ENCODE data around the gene PPP1R7. TPM values are rescaled to one million over a fixed set of nuclear protein-coding genes. Genes with fewer than 3 reads are reported as not detected.

Gene PPP1R7
- total and polyA plus RNA-seq, 2 of the 4 experiments (the other 2 are of a cell fraction), result 60.8 to 70.0 TPM

DNA sequence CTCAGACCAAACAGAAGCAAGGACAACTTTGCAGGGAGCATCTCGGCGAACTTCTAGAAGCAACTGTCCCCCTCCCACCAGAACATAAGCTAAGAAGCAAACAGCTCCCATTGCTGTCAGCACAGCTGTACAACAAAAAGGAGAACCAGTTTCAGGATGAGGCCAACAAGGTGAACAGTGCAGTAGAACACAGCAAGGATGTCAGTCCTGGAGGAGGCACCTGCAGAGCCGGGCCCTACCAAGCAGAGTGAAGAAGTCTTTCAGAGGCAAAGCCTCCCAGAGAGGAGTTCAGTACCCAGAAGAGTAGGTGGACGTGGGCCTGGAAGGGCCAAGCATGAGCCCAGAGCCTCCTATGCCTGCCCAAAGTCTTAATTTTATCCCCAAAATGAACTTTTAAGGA, 2.0 kb upstream of the PPP1R7 start:
- no peak overlapping the region for H4K91ac ChIP-seq (ENCODE audit: insufficient read depth, low read depth, low read length)
- H3K9me1 ChIP-seq (ENCODE audit: insufficient read depth, low read length), result peaks cover 13% of the 10 kb centered on the region
- WGBS, 2 experiments (ENCODE audit: extremely low coverage in 2 of 2, insufficient read length in 1 of 2), result 100% methylated on average over 1 of the region's 4 CpGs; no CpG with 5 or more reads in 1 of the 2 experiments
- peaks cover 14% of the 10 kb centered on the region for H4K20me1 ChIP-seq (ENCODE audit: insufficient read depth, low read length)
- no peak overlapping the region for H4K5ac ChIP-seq (ENCODE audit: low read depth, low read length)
- H2BK15ac ChIP-seq (ENCODE audit: low read depth, low read length), result no peak overlapping the region
- in situ Hi-C loops (cut with MboI; ENCODE audit: low sequenced_read_pairs), result no loop called here
- H3K27ac ChIP-seq (ENCODE audit: insufficient read depth, low read length), result no peak overlapping the region
- H3K4me1 ChIP-seq (ENCODE audit: control insufficient read depth, insufficient read depth, low read length), result peaks cover 7% of the 10 kb centered on the region; the same call in 1 of the 2 replicates
- TF ChIP-seq, protein P1, sequence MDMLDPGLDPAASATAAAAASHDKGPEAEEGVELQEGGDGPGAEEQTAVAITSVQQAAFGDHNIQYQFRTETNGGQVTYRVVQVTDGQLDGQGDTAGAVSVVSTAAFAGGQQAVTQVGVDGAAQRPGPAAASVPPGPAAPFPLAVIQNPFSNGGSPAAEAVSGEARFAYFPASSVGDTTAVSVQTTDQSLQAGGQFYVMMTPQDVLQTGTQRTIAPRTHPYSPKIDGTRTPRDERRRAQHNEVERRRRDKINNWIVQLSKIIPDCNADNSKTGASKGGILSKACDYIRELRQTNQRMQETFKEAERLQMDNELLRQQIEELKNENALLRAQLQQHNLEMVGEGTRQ (IDR thresholded peaks at IDR 0.05; ENCODE audit: low read depth, low read length), result no peak
- TF ChIP-seq RFX5 (IDR thresholded peaks at IDR 0.05; ENCODE audit: low read depth, low read length), result no peak
- TF ChIP-seq NFE2L2 (IDR thresholded peaks at IDR 0.05; ENCODE audit: low read depth, low read length), result no peak
- no peak for TF ChIP-seq SMC3 (IDR thresholded peaks at IDR 0.05; ENCODE audit: low read depth, low read length)
- TF ChIP-seq, protein P2, sequence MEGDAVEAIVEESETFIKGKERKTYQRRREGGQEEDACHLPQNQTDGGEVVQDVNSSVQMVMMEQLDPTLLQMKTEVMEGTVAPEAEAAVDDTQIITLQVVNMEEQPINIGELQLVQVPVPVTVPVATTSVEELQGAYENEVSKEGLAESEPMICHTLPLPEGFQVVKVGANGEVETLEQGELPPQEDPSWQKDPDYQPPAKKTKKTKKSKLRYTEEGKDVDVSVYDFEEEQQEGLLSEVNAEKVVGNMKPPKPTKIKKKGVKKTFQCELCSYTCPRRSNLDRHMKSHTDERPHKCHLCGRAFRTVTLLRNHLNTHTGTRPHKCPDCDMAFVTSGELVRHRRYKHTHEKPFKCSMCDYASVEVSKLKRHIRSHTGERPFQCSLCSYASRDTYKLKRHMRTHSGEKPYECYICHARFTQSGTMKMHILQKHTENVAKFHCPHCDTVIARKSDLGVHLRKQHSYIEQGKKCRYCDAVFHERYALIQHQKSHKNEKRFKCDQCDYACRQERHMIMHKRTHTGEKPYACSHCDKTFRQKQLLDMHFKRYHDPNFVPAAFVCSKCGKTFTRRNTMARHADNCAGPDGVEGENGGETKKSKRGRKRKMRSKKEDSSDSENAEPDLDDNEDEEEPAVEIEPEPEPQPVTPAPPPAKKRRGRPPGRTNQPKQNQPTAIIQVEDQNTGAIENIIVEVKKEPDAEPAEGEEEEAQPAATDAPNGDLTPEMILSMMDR (conservative IDR thresholded peaks at IDR 0.05; ENCODE audit: low read depth, low read length), result no peak
- TF ChIP-seq, protein P3, sequence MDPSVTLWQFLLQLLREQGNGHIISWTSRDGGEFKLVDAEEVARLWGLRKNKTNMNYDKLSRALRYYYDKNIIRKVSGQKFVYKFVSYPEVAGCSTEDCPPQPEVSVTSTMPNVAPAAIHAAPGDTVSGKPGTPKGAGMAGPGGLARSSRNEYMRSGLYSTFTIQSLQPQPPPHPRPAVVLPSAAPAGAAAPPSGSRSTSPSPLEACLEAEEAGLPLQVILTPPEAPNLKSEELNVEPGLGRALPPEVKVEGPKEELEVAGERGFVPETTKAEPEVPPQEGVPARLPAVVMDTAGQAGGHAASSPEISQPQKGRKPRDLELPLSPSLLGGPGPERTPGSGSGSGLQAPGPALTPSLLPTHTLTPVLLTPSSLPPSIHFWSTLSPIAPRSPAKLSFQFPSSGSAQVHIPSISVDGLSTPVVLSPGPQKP (IDR thresholded peaks at IDR 0.05; ENCODE audit: borderline replicate concordance, low read depth, low read length), result no peak
- no peak for TF ChIP-seq BHLHE40 (IDR thresholded peaks at IDR 0.05; ENCODE audit: low read depth, low read length)
- TF ChIP-seq MAFK (IDR thresholded peaks at IDR 0.05; ENCODE audit: low read depth, low read length), result no peak
- no peak for TF ChIP-seq CHD1 (IDR thresholded peaks at IDR 0.05; ENCODE audit: low read depth, low read length)
- no peak for TF ChIP-seq CEBPB (IDR thresholded peaks at IDR 0.05; ENCODE audit: low read depth, low read length)
- TF ChIP-seq MAZ (IDR thresholded peaks at IDR 0.05; ENCODE audit: borderline replicate concordance, low read depth, low read length), result no peak
- no peak for TF ChIP-seq POLR2A (IDR thresholded peaks at IDR 0.05; ENCODE audit: low read depth, low read length)
- TF ChIP-seq RCOR1 (IDR thresholded peaks at IDR 0.05; ENCODE audit: insufficient replicate concordance, low read length), result no peak
- no peak for TF ChIP-seq MXI1 (IDR thresholded peaks at IDR 0.05; ENCODE audit: borderline replicate concordance, low read depth, low read length)
- no peak for TF ChIP-seq RAD21 (IDR thresholded peaks at IDR 0.05; ENCODE audit: low read length)
- no peak for TF ChIP-seq FOS (IDR thresholded peaks at IDR 0.05; ENCODE audit: low read depth, low read length)
- ChIA-PET POLR2A (ENCODE audit: unreplicated experiment) (no interaction called here), CTCF (no interaction called here)
- H2BK20ac ChIP-seq (ENCODE audit: low read depth, low read length), result no peak overlapping the region
- no peak overlapping the region for H2AK5ac ChIP-seq (ENCODE audit: low read depth, low read length)
- H3K79me1 ChIP-seq (ENCODE audit: low read depth in 1 of 2, low read length in 2 of 2), result peaks cover 18 to 36% of the 10 kb centered on the region in 2 experiments
- no peak overlapping the region for H2BK120ac ChIP-seq (ENCODE audit: low read depth, low read length)
- DNase-seq, result no peak
- no peak overlapping the region for H2AK9ac ChIP-seq (replicated peaks; ENCODE audit: low read depth, low read length, poor library complexity)
- peak overlapping the region; percentile 16; the same call in 1 of the 2 replicates for H3K9ac ChIP-seq (ENCODE audit: low read depth, low read length)
- intact Hi-C loops (cut with micrococcal nuclease), result loop anchor here (2.0 kb wide), 1 partner anchor 45 kb away; the partner anchor contains the start of gene MTERF4
- no TSS peak for BruUV-seq (replicated peaks)
- no peak overlapping the region for H3K14ac ChIP-seq (replicated peaks; ENCODE audit: low read depth, low read length)
- no peak overlapping the region for H3K4me3 ChIP-seq (ENCODE audit: insufficient read depth, low read depth, low read length)
- H2BK5ac ChIP-seq (ENCODE audit: low read depth, low read length, poor library complexity, severe bottlenecking), result no peak overlapping the region
- H2AFZ ChIP-seq (replicated peaks; ENCODE audit: low read length, poor library complexity), result peak overlapping the region; percentile 96
- ATAC-seq (ENCODE audit: low read depth), result no peak
- H3K56ac ChIP-seq (ENCODE audit: extremely low read depth, insufficient read depth, low read length), result no peak overlapping the region
- peaks cover 2% of the 10 kb centered on the region; the same call in 1 of the 2 replicates for H3K36me3 ChIP-seq (ENCODE audit: control insufficient read depth, insufficient read depth, low read length)
- H3K9me3 ChIP-seq (ENCODE audit: control insufficient read depth, insufficient read depth, low read length), result no peaks in the 10 kb centered on the region
- H3K18ac ChIP-seq (ENCODE audit: low read depth, low read length), result no peak overlapping the region
- no peaks in the 10 kb centered on the region for H3K27me3 ChIP-seq (ENCODE audit: control insufficient read depth, insufficient read depth, low read length)
- no peak overlapping the region for H4K8ac ChIP-seq (ENCODE audit: low read depth in 2 of 2, low read length in 2 of 2)
- H3K23ac ChIP-seq (ENCODE audit: low read depth, low read length), result no peak overlapping the region
- dilution Hi-C loops (cut with HindIII; ENCODE audit: low sequenced_read_pairs, unreplicated experiment), result no loop called here
- H3K4ac ChIP-seq (ENCODE audit: low read depth, low read length), result no peak overlapping the region
- no peak overlapping the region for H3K4me2 ChIP-seq (ENCODE audit: low read depth, low read length)

All from IMR-90 (cell line).